ENCODE results near the gene ZNRD2.

The ZNRD2 gene

DNA sequence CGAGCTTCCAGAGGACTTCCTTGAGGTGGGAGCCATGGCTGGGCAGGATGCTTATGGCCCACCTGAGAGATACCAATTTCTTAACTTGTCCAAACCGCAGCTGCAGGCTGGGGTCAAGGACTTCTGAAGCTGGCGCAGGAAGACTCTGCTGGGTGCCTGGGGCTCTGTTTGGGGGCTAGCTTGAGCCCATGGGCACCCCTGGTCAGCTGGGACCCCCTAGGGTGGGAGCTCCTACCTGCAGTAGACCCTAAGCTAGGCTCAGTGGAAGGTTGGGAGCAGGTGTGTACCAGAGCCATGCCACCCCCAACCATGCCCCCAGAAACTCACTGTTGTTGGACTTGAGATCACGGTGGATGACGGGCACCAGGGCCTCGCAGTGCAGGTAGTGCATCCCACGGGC lies 42.4 kb downstream of the ZNRD2 start:
- no peak for DNase-seq

DNA sequence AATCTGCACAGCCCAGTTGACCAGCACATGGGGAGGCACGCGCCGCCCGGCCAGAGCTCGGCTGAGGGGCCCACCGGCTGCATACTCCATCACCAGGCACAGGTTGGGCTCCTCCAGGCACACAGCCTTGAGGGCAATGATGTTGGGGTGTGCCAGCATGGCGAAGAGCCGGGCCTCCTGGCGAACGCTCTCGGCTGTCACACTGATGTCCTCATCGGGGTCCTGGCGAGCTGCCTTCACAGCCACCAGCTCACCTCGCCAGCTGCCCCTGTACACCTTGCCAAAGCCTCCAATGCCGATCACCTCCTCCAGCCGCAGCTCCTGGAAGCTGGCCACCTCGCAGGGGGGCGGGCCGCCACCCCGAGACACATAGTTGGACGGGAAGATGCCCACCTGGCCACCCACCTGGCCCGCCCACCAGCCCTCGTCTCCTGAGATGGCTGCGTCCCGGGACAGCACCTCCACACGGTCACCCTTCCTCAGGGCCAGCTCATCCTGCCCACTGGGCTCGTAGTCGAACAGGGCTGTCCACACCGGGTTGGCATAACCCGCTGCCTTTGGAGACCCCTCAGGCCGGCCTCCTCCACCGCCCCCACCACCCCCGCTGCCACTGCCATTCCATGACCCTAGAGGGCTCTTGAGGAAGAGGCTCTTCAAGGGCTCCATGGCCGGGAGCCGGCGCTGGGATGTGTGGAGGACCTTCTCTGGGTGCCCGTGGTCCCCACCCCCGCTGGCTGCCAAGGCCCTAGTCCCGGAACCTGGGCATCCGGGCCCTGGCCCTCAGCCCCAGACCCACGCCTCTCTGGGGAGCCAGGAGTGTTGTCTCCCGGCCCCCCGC lies 43.0 kb downstream of the ZNRD2 start:
- DNase-seq: no peak

DNA sequence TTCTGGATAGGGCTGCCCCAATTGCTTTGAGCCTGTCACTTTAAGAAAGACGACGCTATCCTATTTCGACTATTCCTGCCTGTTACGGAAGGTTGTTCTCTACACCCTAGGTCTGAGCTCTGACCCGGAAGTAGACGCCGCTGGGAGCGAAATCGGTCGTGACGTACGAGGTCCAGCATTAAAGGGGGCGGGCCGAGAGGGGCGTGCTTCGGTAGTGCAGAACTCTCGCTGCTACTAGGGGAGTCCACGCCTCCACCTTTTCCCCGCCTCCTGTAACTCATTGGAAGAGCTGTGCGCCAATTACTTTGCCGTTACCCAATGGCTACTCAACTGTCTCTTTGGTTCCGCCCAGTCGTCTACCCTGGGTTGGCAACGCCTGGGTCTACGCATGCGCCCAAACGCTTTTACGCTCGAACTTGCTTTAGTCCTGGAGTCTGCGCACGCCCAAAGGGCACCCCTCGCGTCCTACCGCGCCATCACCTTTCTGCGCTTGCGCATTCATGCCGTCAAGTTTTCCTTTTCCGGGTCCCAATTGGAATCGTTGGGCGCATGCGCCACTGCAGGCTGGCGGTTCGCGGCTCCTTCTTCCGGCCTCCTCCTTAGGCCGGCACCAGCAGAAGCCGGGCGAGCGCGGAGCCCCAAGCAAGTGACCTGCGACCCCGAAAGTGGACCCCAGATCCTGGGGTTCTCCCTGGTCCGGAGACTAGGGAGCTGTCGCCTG lies 45.1 kb downstream of the ZNRD2 start, which contains the start of gene PCNX3:
Gene PCNX3 (plus strand): TSS at position 548 of the 721 bp plus-strand sequence. CDS start 536 bp downstream, outside the sequence.
- DNase-seq: peak; percentile 100

DNA sequence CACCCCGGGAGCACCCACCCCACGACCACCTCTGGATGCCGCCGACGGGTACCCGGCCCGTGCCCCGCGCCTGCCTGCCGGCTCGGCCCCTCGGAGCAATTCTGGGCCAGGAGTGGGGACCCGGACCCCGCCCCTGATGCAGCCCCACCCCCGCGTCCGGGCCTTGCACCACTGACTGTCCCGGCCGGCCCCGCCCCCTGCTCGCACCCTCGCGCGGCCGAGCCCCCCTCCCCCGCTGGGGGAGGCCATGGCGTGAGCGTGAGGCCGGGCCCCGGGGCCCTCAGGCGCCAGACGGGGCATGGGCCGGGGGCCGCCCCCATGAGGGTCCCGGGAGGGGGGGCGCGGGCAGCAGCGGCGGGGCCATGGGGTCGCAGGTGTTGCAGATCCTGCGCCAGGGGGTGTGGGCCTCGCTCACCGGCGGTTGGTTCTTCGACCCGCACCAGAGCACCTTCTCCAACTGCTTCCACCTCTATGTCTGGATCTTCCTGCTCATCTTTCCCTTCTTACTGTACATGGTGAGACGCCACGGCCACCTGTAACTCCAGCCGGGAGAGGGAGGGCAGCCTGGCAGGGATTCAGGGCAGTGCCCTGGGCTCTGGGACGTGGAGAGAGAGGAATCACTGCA lies 45.8 kb downstream of the ZNRD2 start:
- DNase-seq: no peak

DNA sequence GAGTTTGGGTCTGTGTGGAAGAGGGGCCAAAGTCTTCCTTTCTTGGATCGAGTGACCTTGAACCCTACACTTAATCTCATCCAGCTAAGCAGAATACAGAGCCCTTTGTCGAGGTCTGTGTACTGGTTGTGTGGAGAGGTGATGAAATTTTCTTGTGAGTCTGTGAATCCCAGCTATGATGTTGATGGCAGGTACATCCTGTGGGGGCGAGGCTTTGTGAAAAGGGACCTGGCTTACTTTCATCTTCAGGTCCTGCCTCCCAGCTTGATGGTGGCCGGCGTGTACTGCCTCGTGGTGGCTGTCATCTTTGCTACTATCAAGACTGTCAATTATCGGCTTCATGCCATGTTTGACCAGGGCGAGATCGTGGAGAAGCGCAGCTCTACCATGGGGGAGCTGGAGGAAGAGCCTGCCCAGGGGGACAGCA lies 46.3 kb downstream of the ZNRD2 start:
- DNase-seq: no peak

DNA sequence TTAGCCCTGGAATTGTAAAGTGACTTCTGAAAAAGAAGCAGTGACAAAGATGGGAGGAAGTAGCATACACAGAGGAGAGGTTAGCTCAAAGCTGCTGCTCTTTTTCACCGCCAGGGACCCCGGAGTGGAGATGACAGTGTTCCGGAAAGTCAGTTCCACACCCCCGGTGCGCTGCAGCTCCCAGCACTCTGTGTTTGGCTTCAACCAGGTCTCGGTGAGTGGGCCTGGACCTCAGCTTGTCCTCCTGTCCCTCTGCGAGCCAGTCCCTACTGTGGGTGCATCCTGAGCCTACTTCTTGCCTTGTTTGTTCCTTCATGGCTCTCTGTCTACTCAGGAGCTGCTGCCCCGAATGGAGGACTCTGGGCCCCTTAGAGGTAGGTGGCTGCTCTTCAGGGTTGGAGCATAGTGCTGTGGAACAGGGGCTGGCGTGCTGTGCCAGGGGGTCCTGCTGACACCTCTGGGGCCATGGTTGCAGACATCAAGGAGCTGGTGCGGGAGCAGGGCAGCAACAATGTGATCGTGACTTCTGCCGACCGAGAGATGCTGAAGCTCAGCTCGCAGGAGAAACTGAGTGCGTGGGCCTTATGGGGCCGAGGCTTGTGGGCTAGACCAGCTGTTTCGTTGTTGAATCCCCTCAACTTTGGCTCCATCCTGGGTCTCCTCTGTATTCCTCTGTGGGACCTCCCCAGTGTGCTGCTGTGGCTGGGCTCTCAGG lies 47.0 kb downstream of the ZNRD2 start:
- no peak for DNase-seq

DNA sequence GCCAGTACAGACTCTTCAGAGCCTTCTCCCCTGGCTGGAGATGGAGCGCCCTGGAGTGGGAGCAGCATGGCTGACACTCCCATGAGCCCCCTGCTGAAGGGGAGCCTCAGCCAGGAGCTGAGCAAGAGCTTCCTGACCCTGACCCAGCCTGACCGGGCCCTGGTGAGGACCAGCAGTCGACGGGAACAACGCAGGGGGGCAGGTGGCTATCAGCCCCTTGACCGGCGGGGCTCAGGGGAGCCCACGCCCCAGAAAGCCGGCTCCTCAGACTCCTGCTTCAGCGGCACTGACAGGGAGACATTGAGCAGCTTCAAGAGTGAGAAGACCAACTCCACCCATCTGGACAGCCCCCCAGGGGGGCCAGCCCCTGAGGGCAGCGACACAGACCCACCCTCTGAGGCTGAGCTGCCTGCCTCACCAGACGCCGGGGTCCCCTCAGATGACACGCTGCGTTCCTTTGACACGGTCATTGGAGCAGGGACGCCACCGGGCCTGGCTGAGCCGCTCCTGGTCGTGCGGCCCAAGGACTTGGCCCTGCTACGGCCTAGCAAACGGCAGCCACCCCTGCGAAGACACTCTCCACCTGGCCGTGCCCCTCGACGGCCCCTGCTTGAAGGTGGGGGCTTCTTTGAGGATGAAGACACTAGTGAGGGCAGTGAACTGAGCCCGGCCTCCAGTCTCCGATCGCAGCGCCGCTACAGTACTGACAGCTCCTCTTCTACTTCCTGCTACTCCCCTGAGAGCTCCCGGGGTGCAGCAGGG lies 47.9 kb downstream of the ZNRD2 start:
- DNase-seq: no peak

DNA sequence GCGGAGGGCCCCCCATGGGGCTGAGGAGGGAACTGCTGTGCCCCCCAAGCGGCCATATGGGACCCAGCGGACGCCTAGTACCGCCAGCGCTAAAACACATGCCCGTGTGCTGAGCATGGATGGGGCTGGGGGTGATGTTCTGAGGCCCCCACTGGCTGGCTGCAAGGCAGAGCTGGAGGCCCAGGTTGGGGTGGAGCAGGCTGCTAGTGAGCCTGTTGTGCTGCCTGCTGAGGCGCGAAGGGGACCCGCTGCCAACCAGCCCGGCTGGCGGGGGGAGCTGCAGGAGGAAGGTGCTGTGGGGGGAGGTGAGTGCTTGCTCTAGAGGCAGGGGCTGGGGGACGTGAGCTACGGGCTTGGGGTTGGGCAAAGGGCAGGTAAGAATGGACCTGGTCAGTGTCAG lies 48.5 kb downstream of the ZNRD2 start:
- DNase-seq: no peak

DNA sequence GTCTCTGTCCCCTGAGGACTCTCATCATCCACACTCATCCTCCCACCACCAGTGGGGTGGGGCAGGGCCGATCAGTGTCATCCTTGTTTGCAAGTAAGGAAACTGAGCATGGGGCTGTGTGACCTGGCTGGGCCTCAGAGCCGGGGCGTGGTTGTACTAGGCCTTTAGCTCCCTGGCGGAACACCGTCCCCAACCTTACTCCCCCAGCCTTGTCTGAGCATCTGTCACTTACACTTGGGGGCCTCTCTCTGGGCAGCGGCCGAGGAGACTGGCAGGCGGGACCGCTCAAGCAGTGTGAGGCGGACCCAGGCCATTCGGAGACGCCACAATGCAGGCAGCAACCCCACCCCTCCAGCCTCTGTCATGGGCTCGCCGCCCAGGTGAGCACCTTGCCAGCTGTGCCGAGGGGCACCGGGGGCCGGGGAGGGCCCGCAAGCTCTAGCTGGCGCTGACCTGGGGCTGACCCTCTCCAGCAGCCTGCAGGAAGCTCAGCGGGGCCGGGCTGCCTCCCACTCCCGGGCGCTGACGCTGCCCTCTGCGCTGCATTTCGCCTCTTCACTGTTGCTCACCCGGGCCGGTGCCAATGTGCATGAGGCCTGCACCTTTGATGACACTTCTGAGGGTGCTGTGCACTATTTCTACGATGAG lies 49.1 kb downstream of the ZNRD2 start:
- DNase-seq: no peak

DNA sequence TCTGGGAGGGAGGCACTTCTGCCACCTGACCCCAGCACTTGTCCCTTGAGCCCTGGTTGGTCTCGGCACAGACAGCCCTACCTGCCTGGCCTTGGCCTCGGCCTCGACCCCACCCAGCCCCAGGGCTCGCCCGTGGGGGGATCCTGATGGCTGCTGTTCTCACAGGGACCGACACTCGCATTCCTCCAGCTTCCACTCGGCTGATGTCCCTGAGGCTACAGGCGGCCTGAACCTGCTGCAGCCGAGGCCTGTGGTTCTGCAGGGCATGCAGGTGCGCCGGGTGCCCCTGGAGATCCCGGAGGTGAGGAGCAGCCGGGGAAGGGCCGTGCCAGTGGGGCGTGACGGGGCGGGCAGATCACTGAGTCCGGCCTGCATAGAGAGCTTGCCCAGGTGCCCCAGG lies 50.4 kb downstream of the ZNRD2 start:
- no peak for DNase-seq

DNA sequence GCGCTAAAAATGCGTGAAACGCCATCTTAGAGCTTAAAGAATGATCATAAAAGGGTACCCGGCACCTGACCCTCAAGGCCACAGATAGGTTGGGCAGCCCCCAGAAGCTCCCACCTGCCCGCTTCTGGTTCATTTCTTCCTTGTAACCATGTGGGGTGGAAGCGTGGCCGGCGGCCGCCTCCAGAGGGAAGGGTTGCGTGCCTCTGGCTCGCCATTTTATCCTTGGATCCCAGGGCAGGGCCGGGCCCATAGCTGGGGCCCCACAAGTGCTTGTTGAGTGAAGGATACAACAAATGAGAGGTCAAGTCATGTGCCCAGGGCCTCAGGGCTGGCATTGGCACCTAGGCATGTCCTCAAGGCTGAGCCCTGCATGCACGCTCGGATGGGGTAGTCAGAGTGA lies 51.2 kb downstream of the ZNRD2 start:
- no peak for DNase-seq
